NK-92 (cell line): ENCODE results near the gene PGBD1.
"Not testable (repeated sequence)": the region's sequence is repeated elsewhere in the genome, so short reads cannot be mapped to it uniquely, and the experiment has no call there.

Experiments
- DNase-seq: peaks from one replicate; lab custom pipeline; 2025; ENCODE audit not compliant: unreplicated experiment; lab: John Stamatoyannopoulos, UW

Gene PGBD1

DNA sequence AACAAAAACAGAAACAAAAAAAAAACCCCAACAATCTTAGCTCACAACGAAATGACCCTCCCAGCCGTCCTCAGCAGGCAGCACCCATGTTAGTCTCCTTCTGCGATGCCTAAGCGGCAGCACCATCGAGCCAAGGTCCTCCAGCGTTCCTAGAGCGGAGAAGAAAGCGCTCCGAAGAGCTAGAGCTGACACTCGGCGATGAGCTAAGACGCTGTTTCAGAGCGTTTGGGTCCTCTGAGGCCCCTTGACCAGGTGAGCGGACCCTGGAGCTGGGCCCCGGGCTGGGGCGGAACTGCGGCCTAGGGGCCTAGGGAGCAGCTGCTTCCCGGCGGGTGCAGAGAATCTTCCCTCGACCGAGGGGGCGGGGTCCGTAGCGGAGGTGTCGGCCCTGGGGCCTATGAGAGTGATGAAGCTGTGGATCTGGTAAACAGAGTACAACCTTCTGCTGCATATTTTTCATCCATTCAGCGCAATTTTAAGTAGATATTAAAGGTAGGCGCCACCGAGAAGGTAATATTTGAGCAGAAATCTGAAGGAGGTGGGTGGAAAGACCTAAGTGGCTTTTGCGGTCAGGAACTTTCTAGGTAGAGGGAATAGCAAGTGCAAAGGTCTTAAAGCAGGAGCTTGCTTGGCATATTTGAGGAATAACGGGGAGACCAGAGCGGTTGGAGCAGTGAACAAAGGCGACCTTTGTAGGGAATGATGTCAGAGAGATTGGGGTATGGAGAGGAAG is 14.2 kb upstream of the PGBD1 start, which contains the start of gene ZSCAN26:
ZSCAN26 (plus strand) TSS at position 182 of the 733 bp plus-strand sequence. CDS start 4,777 bp downstream, outside the sequence.
- peak; percentile 55 for DNase-seq

DNA sequence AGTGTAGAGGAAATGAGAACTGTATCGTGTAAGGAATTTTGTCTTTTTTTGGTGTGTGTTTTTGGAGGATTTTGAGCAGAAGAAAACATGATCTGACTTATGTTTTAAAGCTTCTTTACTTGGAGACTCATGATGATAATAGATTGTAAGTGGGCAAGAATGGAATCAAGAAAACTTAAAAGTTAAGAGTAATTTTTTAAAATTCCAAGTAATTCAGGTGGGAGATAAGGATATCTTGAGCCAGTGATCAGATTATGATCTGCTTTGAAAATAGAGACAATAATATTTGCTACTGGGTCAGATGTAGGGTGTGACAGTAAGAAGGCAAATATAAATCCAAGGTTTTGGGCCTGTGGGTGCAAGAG is 13.7 kb upstream of the PGBD1 start:
- no peak for DNase-seq

DNA sequence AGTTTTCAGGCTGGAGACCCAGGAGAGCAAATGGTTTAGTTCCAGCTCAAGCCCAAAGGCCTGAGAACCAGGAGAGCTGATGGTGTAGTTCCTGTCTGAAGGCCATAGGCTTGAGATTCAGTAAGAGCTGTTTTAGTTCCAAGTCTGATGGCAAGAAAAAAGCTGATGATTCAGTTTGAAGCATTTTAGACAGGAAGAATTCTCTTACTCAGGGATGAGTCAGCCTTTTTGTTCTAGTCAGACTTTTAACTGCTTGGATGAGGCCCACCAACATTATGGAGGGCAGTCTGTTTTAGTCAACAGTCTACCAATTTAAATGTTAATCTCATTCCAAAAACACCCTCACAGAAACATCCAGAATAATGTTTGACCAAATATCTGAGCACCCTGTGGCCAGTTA is 11.9 kb upstream of the PGBD1 start:
- no peak for DNase-seq

GRCh38 chr6:28274888-28275287 is 6.5 kb upstream of the PGBD1 start:
- DNase-seq, result no peak

DNA sequence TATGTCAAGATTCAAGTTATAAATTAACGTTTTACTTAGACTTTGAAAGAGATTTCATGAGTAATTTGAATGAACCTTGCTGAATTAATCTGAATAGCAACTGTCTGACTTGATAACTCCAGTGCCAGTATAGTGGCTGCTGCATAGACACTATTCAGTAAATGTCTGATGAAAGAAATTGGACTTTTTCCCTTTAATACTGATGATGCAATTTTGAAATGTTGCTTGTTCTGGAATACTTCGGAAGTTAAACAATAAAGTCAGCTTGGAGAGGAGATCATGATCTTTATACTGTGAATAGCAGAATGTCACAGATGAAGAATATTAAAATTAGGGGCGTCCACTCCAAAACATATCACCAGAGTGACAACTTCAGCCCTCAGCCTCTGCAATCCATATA is 3.6 kb upstream of the PGBD1 start:
- DNase-seq, result no peak

GRCh38 chr6:28280595-28281287 is 631 bp upstream of the PGBD1 start:
- no peak for DNase-seq

- DNase-seq, result no peak
Measured at GRCh38 chr6:28282926-28283325, 1.6 kb downstream of the PGBD1 start.

DNA sequence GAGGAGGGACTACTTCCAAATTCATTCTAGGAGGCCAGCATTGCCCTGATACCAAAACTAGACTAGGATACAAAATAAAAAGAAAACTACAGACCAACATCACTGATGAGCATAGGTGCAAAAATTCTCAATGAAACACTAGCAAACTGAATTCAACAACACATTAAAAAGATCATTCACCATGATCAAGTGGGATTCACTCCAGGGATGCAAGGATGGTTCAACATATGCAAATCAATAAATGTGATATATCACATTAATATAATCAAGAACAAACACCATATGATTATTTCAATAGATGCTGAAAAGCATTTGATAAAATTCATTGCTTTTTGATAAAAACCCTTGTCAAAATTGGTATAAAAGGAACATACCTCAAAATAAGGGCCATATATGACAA is 10.2 kb downstream of the PGBD1 start:
- DNase-seq, result no peak

DNA sequence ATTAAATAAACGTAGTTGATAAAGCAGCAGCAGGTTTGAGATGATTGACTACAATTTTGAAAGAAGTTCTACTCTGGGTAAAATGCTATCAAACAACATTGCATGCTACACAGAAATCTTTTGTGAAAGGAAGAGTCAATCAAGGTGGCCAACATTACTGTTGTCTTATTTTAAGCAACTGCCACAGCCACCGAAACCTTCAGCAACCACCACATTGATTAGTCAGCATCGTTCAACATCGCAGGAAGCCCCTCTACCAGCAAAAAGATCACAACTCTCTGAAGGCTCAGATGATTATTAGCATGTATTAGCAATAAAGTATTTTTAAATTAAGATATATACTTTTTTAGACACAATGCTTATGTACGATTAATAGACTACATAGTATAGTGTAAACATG is 14.0 kb downstream of the PGBD1 start:
- no peak for DNase-seq

- no peak for DNase-seq
Measured at GRCh38 chr6:28296520-28297060, 15.2 kb downstream of the PGBD1 start.

GRCh38 chr6:28303570-28303969 is 22.2 kb downstream of the PGBD1 start:
- no peak for DNase-seq

DNA sequence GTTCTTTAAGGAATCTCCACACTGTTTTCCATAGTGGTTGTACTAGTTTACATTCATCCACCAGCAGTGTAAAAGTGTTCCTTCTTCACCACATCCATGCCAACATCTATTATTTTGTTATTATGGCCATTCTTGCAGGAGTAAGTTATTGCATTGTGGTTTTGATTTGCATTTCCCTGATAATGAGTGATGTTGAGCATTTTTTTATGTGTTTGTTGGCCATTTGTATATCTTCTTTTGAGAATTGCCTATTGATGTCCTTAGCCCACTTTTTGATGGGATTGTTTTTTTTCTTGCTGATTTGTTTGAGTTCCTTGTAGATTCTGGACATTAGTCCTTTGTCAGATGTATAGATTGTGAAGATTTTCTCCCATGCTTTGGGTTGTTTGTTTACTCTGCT is 25.0 kb downstream of the PGBD1 start:
- DNase-seq, result not testable (repeated sequence)

- no peak for DNase-seq
Measured at GRCh38 chr6:28311139-28311823, 29.9 kb downstream of the PGBD1 start.

DNA sequence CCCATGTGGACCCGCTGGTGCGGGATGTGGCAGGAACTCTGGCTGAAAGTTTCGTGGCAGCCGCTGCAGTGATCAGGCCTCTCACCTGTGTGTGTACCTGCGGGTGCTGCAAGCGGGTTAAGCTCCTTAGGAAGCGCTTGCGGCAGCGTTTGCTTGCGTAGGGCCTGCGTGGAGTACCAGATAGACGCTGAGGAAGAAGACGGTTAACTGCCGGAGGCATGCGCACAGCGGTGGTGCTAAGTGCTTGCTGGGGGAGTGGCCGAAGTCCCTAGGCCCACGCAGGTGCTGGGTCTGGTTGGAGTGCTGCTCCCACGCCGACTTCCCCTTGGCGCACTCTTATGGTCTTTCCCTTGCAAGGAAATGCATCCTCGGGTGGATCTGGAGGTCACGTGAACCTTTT is 31.6 kb downstream of the PGBD1 start:
- DNase-seq, result no peak

- no peak for DNase-seq
Measured at GRCh38 chr6:28315628-28316027, 34.3 kb downstream of the PGBD1 start.

- DNase-seq, result not testable (repeated sequence)
Measured at GRCh38 chr6:28317866-28318265, 36.5 kb downstream of the PGBD1 start.

GRCh38 chr6:28322661-28323060 is 41.3 kb downstream of the PGBD1 start:
- DNase-seq, result no peak

GRCh38 chr6:28323813-28324424 is 42.5 kb downstream of the PGBD1 start:
- DNase-seq, result no peak

DNA sequence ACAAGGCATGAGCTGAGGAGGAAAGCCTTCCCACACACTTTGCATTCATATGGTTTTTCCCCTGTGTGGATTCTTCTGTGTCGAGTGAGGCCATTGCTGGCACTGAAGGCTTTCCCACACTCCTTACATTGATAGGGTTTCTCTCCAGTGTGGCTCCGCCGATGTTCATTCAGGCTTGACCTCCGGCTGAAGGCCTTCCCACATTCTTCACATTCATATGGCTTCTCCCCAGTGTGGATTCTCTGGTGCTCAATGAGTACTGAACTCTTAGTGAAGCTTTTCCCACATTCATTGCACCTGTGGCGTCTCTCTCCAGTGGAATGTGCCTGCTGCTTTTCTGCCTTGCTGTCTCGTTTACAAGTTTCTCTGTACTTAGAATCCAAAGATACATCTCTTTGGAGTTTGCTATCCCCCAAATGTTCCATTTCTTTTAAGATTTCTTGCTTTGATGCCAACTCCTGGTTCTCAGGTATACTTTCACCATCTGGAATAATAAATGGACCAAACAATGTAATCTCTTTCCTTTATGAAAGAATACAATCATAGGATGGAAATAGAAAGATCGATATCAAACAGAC is 45.1 kb downstream of the PGBD1 start:
- DNase-seq, result no peak

DNA sequence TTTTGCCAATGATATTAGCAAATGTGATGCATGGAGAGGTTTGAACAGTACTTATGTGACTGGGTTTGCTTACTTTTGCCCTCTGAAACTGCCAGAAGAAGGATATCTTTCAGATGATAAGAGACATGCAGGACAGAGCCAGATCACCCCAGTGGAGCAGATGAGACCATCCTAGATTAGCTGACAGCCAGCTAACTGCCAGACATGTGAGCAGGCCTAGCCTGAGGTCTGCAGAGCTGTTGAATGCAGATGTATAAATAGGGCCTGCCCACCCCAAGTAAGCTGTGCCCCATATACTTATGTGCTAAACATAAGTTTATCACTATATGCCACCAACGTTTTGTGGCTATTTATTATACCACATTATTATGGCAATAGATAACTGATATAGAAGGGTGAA is 48.7 kb downstream of the PGBD1 start:
- DNase-seq, result no peak

- DNase-seq, result no peak
Measured at GRCh38 chr6:28333047-28333446, 51.7 kb downstream of the PGBD1 start.
